Activated CD8-positive, alpha-beta T cell treated with anti-CD3 and anti-CD28 coated beads for 36 hours (primary cell): ENCODE results near the gene FRMD4B. TPM values are rescaled to one million over a fixed set of nuclear protein-coding genes. Genes with fewer than 3 reads are reported as not detected.
A peak's percentile ranks its signal among the peaks of the same experiment; 100 is the strongest.

Experiments used
- ATAC-seq: fragments of 200-7000 bp; cut with Tn5 transposase; one replicate; pipeline ENCODE4 v1.10.0; 2021; ENCODE audit warnings: mild to moderate bottlenecking, moderate library complexity
- CTCF ChIA-PET: fragments of 350-600 bp; sonication (Branson Sonifier 250); formaldehyde crosslinking; loops from one replicate; lab custom pipeline; 2021; ENCODE audit warnings: antibody characterized with exemption; lab: Charles Lee
- POLR2A ChIA-PET: fragments of 350-600 bp; sonication (Branson Sonifier 250); formaldehyde crosslinking; loops from one replicate; lab custom pipeline; 2021; ENCODE audit warnings: antibody characterized with exemption; lab: Charles Lee
- DNase-seq: peaks from one replicate; pipeline ENCODE4 v3.0.0-alpha.2; 2020
- H3K27ac Mint-ChIP-seq: one replicate; pipeline ENCODE4 v1.8.0; 2021; ENCODE audit warnings: mild to moderate bottlenecking, mixed read lengths
- H3K27me3 Mint-ChIP-seq: one replicate; pipeline ENCODE4 v1.8.0; 2021; ENCODE audit warnings: mixed read lengths
- H3K36me3 Mint-ChIP-seq: one replicate; pipeline ENCODE4 v1.8.0; 2021; ENCODE audit warnings: low read depth, mixed read lengths
- H3K4me1 Mint-ChIP-seq: one replicate; pipeline ENCODE4 v1.8.0; 2021; ENCODE audit warnings: low read depth, mixed read lengths
- H3K4me3 Mint-ChIP-seq: one replicate; pipeline ENCODE4 v1.8.0; 2021; ENCODE audit warnings: mild to moderate bottlenecking, moderate library complexity, mixed read lengths
- H3K9me3 Mint-ChIP-seq: one replicate; pipeline ENCODE4 v1.8.0; 2021; ENCODE audit warnings: mixed read lengths
- CTCF ChIP-seq: fragments of 200-600 bp; IDR thresholded peaks from one replicate; pipeline ENCODE4 v1.8.0; 2022; ENCODE audit warnings: antibody characterized with exemption, mild to moderate bottlenecking
- intact Hi-C: fragments of 100-400 bp; cut with micrococcal nuclease; formaldehyde crosslinking; loops from one replicate; pipeline ENCODE4 v1.10.0; 2022
- total RNA-seq, 2 experiments: library from RNA; stranded (reverse); gene quantifications; one replicate each; pipeline ENCODE4 v1.2.3, GENCODE V29; 2021

The FRMD4B gene
- total RNA-seq, 2 experiments from 2014 or later: 11.7 to 11.8 TPM

DNA sequence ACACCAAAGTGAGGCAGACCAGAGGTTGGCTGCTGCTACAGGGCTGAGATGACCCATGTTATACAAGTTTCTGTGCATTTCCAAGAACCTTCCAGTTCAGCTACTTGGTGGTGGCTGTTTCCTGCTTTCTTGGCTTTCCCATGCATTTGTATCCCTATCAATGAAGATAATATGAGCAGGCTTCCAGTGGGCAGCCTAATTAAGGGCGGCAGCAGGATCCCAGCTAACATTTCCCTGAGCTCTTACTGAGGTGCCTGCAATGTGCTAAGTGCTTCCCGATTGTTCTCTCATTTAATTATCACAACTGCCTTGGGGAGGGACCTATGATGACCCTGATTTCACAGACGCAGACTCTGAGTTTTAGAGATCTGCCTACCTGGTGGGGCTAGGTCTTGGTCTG is 95.5 kb downstream of the FRMD4B start:
- Mint-ChIP-seq H3K27ac (no peak overlapping the region), H3K27me3 (no peaks in the 10 kb centered on the region), H3K9me3 (no peaks in the 10 kb centered on the region), H3K36me3 (no peaks in the 10 kb centered on the region), H3K4me3 (no peak overlapping the region), H3K4me1 (peaks cover 20% of the 10 kb centered on the region)
- ChIA-PET CTCF (interaction anchor here (1.9 to 13.1 kb wide), 3 partner anchors 8 to 129 kb away, joined by 5 to 92 read pairs (median 16); no protein-coding TSS in a partner anchor), POLR2A (interaction anchor here (0.5 kb wide), 1 partner anchor 10 kb away, joined by 4 read pairs; no protein-coding TSS in a partner anchor)
- intact Hi-C loops: no loop called here
- TF ChIP-seq CTCF: no peak
- ATAC-seq: no peak
- no peak for DNase-seq

- ChIA-PET CTCF (interaction anchor here (3.3 to 13.1 kb wide), 2 partner anchors 16 to 128 kb away, joined by 16 to 92 read pairs; no protein-coding TSS in a partner anchor), POLR2A (interaction anchor here (0.8 kb wide), 1 partner anchor 14 kb away, joined by 4 read pairs; no protein-coding TSS in a partner anchor)
- intact Hi-C loops: no loop called here
- Mint-ChIP-seq H3K9me3 (no peaks in the 10 kb centered on the region), H3K4me3 (no peak overlapping the region), H3K4me1 (peaks cover 20% of the 10 kb centered on the region), H3K27me3 (no peaks in the 10 kb centered on the region), H3K36me3 (no peaks in the 10 kb centered on the region), H3K27ac (no peak overlapping the region)
- no peak for TF ChIP-seq CTCF
- DNase-seq (no peak), ATAC-seq (peak; percentile 31)
Observed at GRCh38 chr3:69290006-69290405, 95.9 kb downstream of the FRMD4B start.

DNA sequence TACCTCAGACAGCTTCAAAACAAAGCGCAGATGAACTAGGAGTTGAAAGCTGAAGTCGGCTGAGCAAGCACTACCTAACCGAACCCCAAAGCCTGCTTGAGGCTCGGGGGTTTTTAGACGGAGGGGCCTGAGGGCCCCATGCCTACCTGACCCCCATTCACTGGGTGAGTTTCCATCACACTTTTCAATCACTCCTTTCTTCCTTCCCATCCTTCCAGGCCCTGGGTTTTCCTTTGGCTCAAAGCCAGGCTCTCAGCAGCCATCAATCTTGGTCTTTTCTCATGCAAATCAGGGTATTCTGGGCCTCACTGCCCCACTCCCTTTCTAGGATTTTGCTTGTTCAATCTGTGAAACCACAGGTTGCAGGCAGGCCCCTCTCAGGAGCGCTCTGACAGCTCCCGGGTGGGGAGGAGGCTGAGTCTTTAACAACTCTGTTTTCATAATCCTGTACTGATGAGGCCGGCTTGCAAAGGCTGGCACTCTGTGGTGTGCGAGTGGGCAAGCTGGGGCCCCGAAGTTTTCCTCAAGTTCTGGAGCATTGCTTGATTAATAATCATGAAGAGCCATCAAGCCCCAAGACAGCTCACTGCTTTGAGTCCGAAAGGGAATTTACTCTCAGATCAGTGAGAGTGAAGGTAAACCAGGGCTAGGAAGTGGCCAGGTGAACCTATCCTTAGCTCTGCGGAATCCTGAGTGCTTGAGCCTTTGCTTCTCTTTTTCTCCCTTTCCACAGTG is 97.6 kb downstream of the FRMD4B start:
- Mint-ChIP-seq H3K36me3 (no peaks in the 10 kb centered on the region), H3K27me3 (no peaks in the 10 kb centered on the region), H3K4me3 (no peak overlapping the region), H3K9me3 (no peaks in the 10 kb centered on the region), H3K4me1 (peaks cover 20% of the 10 kb centered on the region), H3K27ac (peak overlapping the region; percentile 71)
- TF ChIP-seq CTCF: no peak
- intact Hi-C loops: no loop called here
- ATAC-seq (peak; percentile 92), DNase-seq (peak; percentile 69)
- POLR2A ChIA-PET: interaction anchor here (1.1 kb wide), 1 partner anchor 25 kb away, joined by 4 read pairs; no protein-coding TSS in a partner anchor
- CTCF ChIA-PET: interaction anchor here (0.8 to 13.1 kb wide), 12 partner anchors 10 to 127 kb away, joined by 3 to 92 read pairs (median 3); no protein-coding TSS in a partner anchor

DNA sequence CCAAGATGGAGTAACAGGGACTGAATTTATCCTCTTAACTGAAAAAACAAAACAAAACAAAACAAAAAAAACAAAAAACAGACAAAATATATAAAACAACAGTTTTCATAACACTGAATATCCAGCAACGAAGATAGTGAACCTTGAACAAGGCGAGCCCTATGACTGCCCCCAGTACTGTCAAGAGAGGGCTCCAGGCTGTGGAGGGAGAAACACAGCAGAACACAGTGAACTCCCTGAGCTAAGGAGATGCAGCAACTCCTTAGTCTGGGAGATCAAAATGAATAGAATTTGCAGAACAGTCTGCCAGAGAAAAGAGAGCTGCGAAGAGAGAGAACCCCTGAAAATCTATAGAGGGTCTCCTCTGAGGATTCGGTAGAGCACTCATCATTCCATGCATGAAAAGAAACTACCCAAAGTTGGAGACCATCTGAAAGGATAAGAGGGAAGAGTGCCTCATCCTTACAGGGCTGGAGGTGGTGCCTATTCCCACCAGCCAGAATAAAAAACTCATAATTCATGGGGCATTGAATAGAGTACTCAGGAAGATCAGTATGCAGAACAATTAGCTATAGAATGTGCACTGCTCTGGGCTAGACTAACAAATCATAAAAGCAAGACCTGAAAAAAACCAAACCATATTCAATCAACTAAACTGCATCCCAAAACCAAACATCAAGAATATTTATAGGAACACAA is 101.8 kb downstream of the FRMD4B start:
- ChIA-PET POLR2A (interaction anchor here (1.2 kb wide), 1 partner anchor 10 kb away, joined by 3 read pairs; no protein-coding TSS in a partner anchor), CTCF (interaction anchor here (0.9 to 3.4 kb wide), 2 partner anchors 22 to 123 kb away, joined by 5 to 35 read pairs; no protein-coding TSS in a partner anchor)
- ATAC-seq: no peak
- no peak for DNase-seq
- TF ChIP-seq CTCF: no peak
- no peaks in the 10 kb centered on the region for H3K27me3 Mint-ChIP-seq
- no peaks in the 10 kb centered on the region for H3K9me3 Mint-ChIP-seq
- H3K4me3 Mint-ChIP-seq: no peak overlapping the region
- peaks cover 44% of the 10 kb centered on the region for H3K4me1 Mint-ChIP-seq
- H3K36me3 Mint-ChIP-seq: no peaks in the 10 kb centered on the region
- intact Hi-C loops: loop anchor here (2.0 kb wide), 1 partner anchor 85 kb away; no protein-coding TSS in a partner anchor
- no peak overlapping the region for H3K27ac Mint-ChIP-seq
